A549 (cell line): Measurements from ENCODE around the gene ISLR2. TPM values are rescaled to one million over a fixed set of nuclear protein-coding genes. Genes with fewer than 3 reads are reported as not detected.

Source experiments
- ATAC-seq, 2 experiments: fragments of 200-7000 bp in 1 of 2; fragments of >200 bp in 1 of 2; cut with Nextera tagmentation in 1 of 2; cut with Tn5 transposase in 1 of 2; 3 replicates each; pipeline versions ENCODE4 v1.8.0 to v1.9.1; 2018 to 2020; ENCODE audit warnings: mild to moderate bottlenecking in 1 of 2, moderate library complexity in 1 of 2
- CTCF ChIA-PET: fragments of 300-600 bp; sonication (Branson Sonifier 250); formaldehyde crosslinking; extraction: SDS; loops from one replicate; lab custom pipeline; 2021; ENCODE audit warnings: antibody characterized with exemption, inconsistent platforms; lab: Yijun Ruan, JAX
- POLR2A ChIA-PET: fragments of 350-600 bp; formaldehyde crosslinking; extraction: SDS; loops from one replicate; lab custom pipeline; 2021; ENCODE audit warnings: antibody characterized with exemption, inconsistent platforms; lab: Yijun Ruan, JAX
- DNase-seq, 2 experiments: peaks; one replicate each; pipeline versions ENCODE4 v3.0.0 to v3.0.0-alpha.2; 2011 to 2016; ENCODE audit warnings: low read depth in 1 of 2, low spot score in 1 of 2
- FAIRE-seq: peaks from 2 replicates; lab custom pipeline; 2011; peaks lifted over from hg19 to GRCh38; lab: Jason Lieb, UNC
- H3K27ac ChIP-seq, 2 experiments: fragments of >200 bp; sonication (Bioruptor Twin); formaldehyde crosslinking; 3 replicates each; pipeline ENCODE4 v1.5.1; 2016 to 2017
- H3K4me1 ChIP-seq: fragments of >200 bp; sonication (Bioruptor Twin); formaldehyde crosslinking; 3 replicates; pipeline ENCODE4 v1.6.1; 2016
- H3K4me2 ChIP-seq: fragments of >200 bp; sonication (Bioruptor Twin); formaldehyde crosslinking; 3 replicates; pipeline ENCODE4 v1.6.1; 2016
- H3K4me3 ChIP-seq: fragments of >200 bp; sonication (Bioruptor Twin); formaldehyde crosslinking; 3 replicates; pipeline ENCODE4 v1.5.1; 2016
- H3K9me3 ChIP-seq: fragments of >200 bp; sonication (Bioruptor Twin); formaldehyde crosslinking; 3 replicates; pipeline ENCODE4 v1.6.1; 2016
- CHD2 ChIP-seq: fragments of 150-350 bp; IDR thresholded peaks from 2 replicates; pipeline ENCODE4 v1.6.1; 2014; ENCODE audit warnings: low read length; ENCODE audit not compliant: partially characterized antibody
- CHD4 ChIP-seq: fragments of 200-600 bp; sonication (generic); IDR thresholded peaks from 2 replicates; pipeline ENCODE4 v1.6.1; 2016; ENCODE audit warnings: antibody characterized with exemption, mild to moderate bottlenecking, borderline replicate concordance
- EHF ChIP-seq: fragments of 250-450 bp; sonication (Bioruptor Pico); IDR thresholded peaks from 2 replicates; pipeline ENCODE4 v1.5.0; 2020; ENCODE audit warnings: mild to moderate bottlenecking
- EHMT2 ChIP-seq: fragments of 200-600 bp; sonication (generic); IDR thresholded peaks from 2 replicates; pipeline ENCODE4 v1.6.1; 2016; ENCODE audit warnings: antibody characterized with exemption, low read depth, mild to moderate bottlenecking, moderate library complexity
- FOSL2 ChIP-seq, 2 experiments: fragments of 450-650 bp in 1 of 2; fragments of >200 bp in 1 of 2; sonication (Bioruptor Twin) in 1 of 2; formaldehyde crosslinking; IDR thresholded peaks; 2 replicates each; pipeline versions ENCODE4 v1.5.0 to v1.6.1; 2016 to 2020; ENCODE audit warnings: mild to moderate bottlenecking in 1 of 2, moderate library complexity in 1 of 2
- GATA3 ChIP-seq: IDR thresholded peaks from 2 replicates; pipeline ENCODE4 v1.6.1; 2012; ENCODE audit warnings: borderline replicate concordance
- HOXB5 ChIP-seq: fragments of 250-450 bp; sonication (Bioruptor Pico); IDR thresholded peaks from 2 replicates; pipeline ENCODE4 v1.5.0; 2020; ENCODE audit warnings: mild to moderate bottlenecking, moderate library complexity
- JUN ChIP-seq, 2 experiments: fragments of >200 bp; sonication (Bioruptor Twin); formaldehyde crosslinking; IDR thresholded peaks; 2 replicates in 1 of 2; 3 replicates in 1 of 2; pipeline ENCODE4 v1.6.1; 2016 to 2017
- JUNB ChIP-seq: fragments of >200 bp; sonication (Bioruptor Twin); formaldehyde crosslinking; IDR thresholded peaks from 2 replicates; pipeline ENCODE4 v1.6.1; 2016
- MAFK ChIP-seq: fragments of 450-650 bp; IDR thresholded peaks from 2 replicates; pipeline ENCODE4 v1.6.1; 2014; ENCODE audit not compliant: partially characterized antibody
- MYC ChIP-seq: IDR thresholded peaks from 2 replicates; pipeline ENCODE4 v1.6.1; 2012; ENCODE audit warnings: mild to moderate bottlenecking, inconsistent platforms, low read length, improper control_type of control experiment, borderline replicate concordance
- NFE2L2 ChIP-seq: fragments of 150-350 bp; conservative IDR thresholded peaks from 2 replicates; pipeline ENCODE4 v1.6.1; 2014; ENCODE audit warnings: low read length
- NR3C1 ChIP-seq: fragments of >200 bp; sonication (Bioruptor Twin); formaldehyde crosslinking; IDR thresholded peaks from 3 replicates; pipeline ENCODE4 v1.6.1; 2017
- POLR2A ChIP-seq: IDR thresholded peaks from 2 replicates; pipeline ENCODE4 v1.6.1; 2012; ENCODE audit warnings: mild to moderate bottlenecking, low read length
- REST ChIP-seq: fragments of 200-600 bp; sonication (generic); IDR thresholded peaks from 2 replicates; pipeline ENCODE4 v1.6.1; 2016; ENCODE audit warnings: antibody characterized with exemption, mild to moderate bottlenecking, moderate library complexity
- TFCP2L1 ChIP-seq: fragments of 250-450 bp; sonication (Bioruptor Pico); IDR thresholded peaks from 2 replicates; pipeline ENCODE4 v1.5.0; 2021; ENCODE audit warnings: mild to moderate bottlenecking
- ZFP36 ChIP-seq: fragments of 450-650 bp; IDR thresholded peaks from 2 replicates; pipeline ENCODE4 v1.6.1; 2014; ENCODE audit warnings: borderline replicate concordance; ENCODE audit not compliant: partially characterized antibody
- ZNF302 ChIP-seq: fragments of 250-450 bp; sonication (Bioruptor Pico); IDR thresholded peaks from 2 replicates; pipeline ENCODE4 v1.9.0; 2021; ENCODE audit warnings: inconsistent platforms, mild to moderate bottlenecking, moderate library complexity
- WGBS: methylation state at CpG from one replicate; pipeline ENCODE4 v1.1.6; 2017; ENCODE audit errors: missing lambda C conversion rate; 5-methylcytosine and 5-hydroxymethylcytosine counted together
- polyA plus RNA-seq, 4 experiments: library from polyadenylated mRNA; depleted of rRNA in 3 of 4; stranded (reverse); fragments of >200 nt; fragmentation: RNase III in 1 of 4; extraction: RNeasy Plus Mini Kit Qiagen cat#74134 plus additional on column Dnase treatment in 1 of 4; gene quantifications; 2 replicates in 3 of 4; 3 replicates in 1 of 4; pipeline ENCODE4 v1.2.3, GENCODE V29; 2011 to 2017
- TF ChIP-seq, protein P1 (sequence below): IDR thresholded peaks from 2 replicates; pipeline ENCODE4 v1.6.1; 2012; ENCODE audit warnings: low read depth, borderline replicate concordance
- TF ChIP-seq, protein P2 (sequence below): fragments of 150-350 bp; IDR thresholded peaks from 2 replicates; pipeline ENCODE4 v1.6.1; 2014; ENCODE audit warnings: low read depth, mild to moderate bottlenecking, low read length

ISLR2 gene
- polyA plus RNA-seq, 2 of the 4 experiments (the other 2 are of a cell fraction), result 0.12 to 0.17 TPM

GRCh38 chr15:74179101-74179841, 48.9 kb downstream of the ISLR2 start (continued):
- TF ChIP-seq, protein P1, sequence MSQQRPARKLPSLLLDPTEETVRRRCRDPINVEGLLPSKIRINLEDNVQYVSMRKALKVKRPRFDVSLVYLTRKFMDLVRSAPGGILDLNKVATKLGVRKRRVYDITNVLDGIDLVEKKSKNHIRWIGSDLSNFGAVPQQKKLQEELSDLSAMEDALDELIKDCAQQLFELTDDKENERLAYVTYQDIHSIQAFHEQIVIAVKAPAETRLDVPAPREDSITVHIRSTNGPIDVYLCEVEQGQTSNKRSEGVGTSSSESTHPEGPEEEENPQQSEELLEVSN, result 0 out of 2 replicates have a peak, but pooled peaks have one; percentile 14
- peak; percentile 35; the same call in 1 of the 2 replicates for TF ChIP-seq FOSL2 (IDR thresholded peaks at IDR 0.05)
- peak; percentile 66 for TF ChIP-seq FOSL2 (CRISPR knock-in tag; IDR thresholded peaks at IDR 0.05)

- TF ChIP-seq JUNB (no peak), FOSL2 (IDR thresholded peaks at IDR 0.05) (0 out of 2 replicates have a peak, but pooled peaks have one; percentile 21), FOSL2 (CRISPR knock-in tag; IDR thresholded peaks at IDR 0.05) (peak; percentile 53; the same call in 1 of the 2 replicates), NFE2L2 (no peak), MAFK (no peak), HOXB5 (CRISPR knock-in tag) (no peak), JUN (IDR thresholded peaks at IDR 0.05) (peak in 1 of 2 experiments; percentile 54; a peak in 1 of 5 replicates)
- 74% methylated on average over 7 of the region's 17 CpGs for WGBS
- CTCF ChIA-PET, result interaction anchor here (1.2 to 5.6 kb wide), 4 partner anchors 11 to 127 kb away, joined by 3 to 26 read pairs (median 8); no protein-coding TSS in a partner anchor
- FAIRE-seq (no peak), DNase-seq (peak in 1 of 2 experiments; percentile 55), ATAC-seq (peak; percentile 56 to 60)
- H3K4me1 ChIP-seq, result peaks cover 57% of the 10 kb centered on the region
- POLR2A ChIA-PET, result interaction anchor here (1.0 to 4.7 kb wide), 5 partner anchors 13 to 44 kb away, joined by 3 to 19 read pairs (median 6); partner anchors contain the start of gene STRA6
- no peaks in the 10 kb centered on the region for H3K9me3 ChIP-seq
- H3K27ac ChIP-seq, result peak overlapping the region; percentile 88 to 90
- 0 out of 3 replicates have a peak overlapping the region, but pooled peaks have one; percentile 12 for H3K4me3 ChIP-seq
- peak overlapping the region; percentile 66 for H3K4me2 ChIP-seq
Measured at GRCh38 chr15:74179983-74180880, 49.8 kb downstream of the ISLR2 start.

- DNase-seq, result no peak
- H3K4me1 ChIP-seq, result peaks cover 58% of the 10 kb centered on the region
- no peak for FAIRE-seq
- 93% methylated on average over 12 of the region's 21 CpGs for WGBS
- CTCF ChIA-PET, result interaction anchor here (1.3 to 5.6 kb wide), 4 partner anchors 11 to 126 kb away, joined by 3 to 26 read pairs (median 8); no protein-coding TSS in a partner anchor
- H3K4me3 ChIP-seq, result no peak overlapping the region
- peak overlapping the region; percentile 88 to 90 for H3K27ac ChIP-seq
- TF ChIP-seq ZFP36, result no peak
- TF ChIP-seq, all 56 proteins: peak for 0
- POLR2A ChIA-PET, result interaction anchor here (2.2 to 4.7 kb wide), 2 partner anchors 15 to 19 kb away, joined by 10 to 19 read pairs; no protein-coding TSS in a partner anchor
- ATAC-seq, result no peak
- H3K9me3 ChIP-seq, result no peaks in the 10 kb centered on the region
- H3K4me2 ChIP-seq, result peak overlapping the region; percentile 66
Measured at GRCh38 chr15:74180881-74181602, 50.7 kb downstream of the ISLR2 start.

DNA sequence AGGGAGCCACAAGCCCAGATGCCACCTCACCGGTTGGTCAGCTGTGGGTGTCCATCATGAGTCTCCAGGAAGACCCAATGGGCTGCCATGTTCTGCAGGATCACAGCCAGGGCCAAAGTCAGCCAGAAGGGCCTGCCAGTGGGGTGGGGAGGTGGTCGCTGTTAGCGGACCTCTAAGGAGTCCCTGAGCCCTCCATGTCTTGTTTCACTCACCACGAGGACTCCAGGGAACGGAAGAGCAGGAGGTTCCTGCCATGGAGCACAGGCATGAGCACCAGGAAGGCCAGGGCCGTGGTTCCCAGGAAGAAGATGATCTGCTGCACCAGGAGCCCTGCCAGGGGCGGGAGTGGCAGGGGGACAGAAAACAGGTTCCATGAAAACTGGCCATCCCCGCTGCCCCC, 51.7 kb downstream of the ISLR2 start:
- no peak for ATAC-seq
- WGBS, result 99% methylated on average over 7 of the region's 8 CpGs
- ChIA-PET POLR2A (interaction anchor here (4.7 kb wide), 1 partner anchor 14 kb away, joined by 19 read pairs; no protein-coding TSS in a partner anchor), CTCF (interaction anchor here (1.3 to 5.6 kb wide), 3 partner anchors 10 to 125 kb away, joined by 3 to 26 read pairs (median 8); no protein-coding TSS in a partner anchor)
- H3K4me3 ChIP-seq, result no peak overlapping the region
- FAIRE-seq, result no peak
- TF ChIP-seq TFCP2L1 (CRISPR knock-in tag) (no peak), CHD4 (no peak), GATA3 (no peak), MYC (no peak), REST (no peak), JUNB (no peak), ZNF302 (CRISPR knock-in tag) (no peak), HOXB5 (CRISPR knock-in tag) (no peak), ZFP36 (no peak), POLR2A (no peak), EHF (no peak), EHMT2 (no peak), NR3C1 (no peak), CHD2 (no peak)
- TF ChIP-seq, protein P2, sequence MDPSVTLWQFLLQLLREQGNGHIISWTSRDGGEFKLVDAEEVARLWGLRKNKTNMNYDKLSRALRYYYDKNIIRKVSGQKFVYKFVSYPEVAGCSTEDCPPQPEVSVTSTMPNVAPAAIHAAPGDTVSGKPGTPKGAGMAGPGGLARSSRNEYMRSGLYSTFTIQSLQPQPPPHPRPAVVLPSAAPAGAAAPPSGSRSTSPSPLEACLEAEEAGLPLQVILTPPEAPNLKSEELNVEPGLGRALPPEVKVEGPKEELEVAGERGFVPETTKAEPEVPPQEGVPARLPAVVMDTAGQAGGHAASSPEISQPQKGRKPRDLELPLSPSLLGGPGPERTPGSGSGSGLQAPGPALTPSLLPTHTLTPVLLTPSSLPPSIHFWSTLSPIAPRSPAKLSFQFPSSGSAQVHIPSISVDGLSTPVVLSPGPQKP, result no peak
- H3K27ac ChIP-seq, result peak overlapping the region in 1 of 2 experiments; percentile 90; a peak in 2 of 6 replicates
- no peak for DNase-seq
- H3K9me3 ChIP-seq, result no peaks in the 10 kb centered on the region
- no peak overlapping the region for H3K4me2 ChIP-seq
- H3K4me1 ChIP-seq, result peaks cover 54% of the 10 kb centered on the region
